HCT116 (cell line): ENCODE data around the gene ACY1. TPM values are rescaled to one million over a fixed set of nuclear protein-coding genes. Genes with fewer than 3 reads are reported as not detected.

Experiments
- ATAC-seq: fragments of 200-7000 bp; cut with Tn5 transposase; 2 replicates; pipeline ENCODE4 v1.9.1; 2020; ENCODE audit warnings: mild to moderate bottlenecking, moderate library complexity
- BruUV-seq: library from RNA; stranded (reverse); fragments of 400-500 nt; replicated peaks from 2 replicates; lab custom pipeline; 2021; lab: Mats Ljungman, UMichigan
- CTCF ChIA-PET: fragments of 300-600 bp; sonication (Branson Sonifier 250); formaldehyde crosslinking; loops from one replicate; lab custom pipeline; 2021; ENCODE audit warnings: antibody characterized with exemption; lab: Charles Lee
- POLR2A ChIA-PET: fragments of 300-600, 350-600 bp; sonication (Branson Sonifier 250); formaldehyde crosslinking; loops from one replicate; lab custom pipeline; 2021; ENCODE audit warnings: antibody characterized with exemption; lab: Charles Lee
- RAD21 ChIA-PET, 2 experiments: fragments of 300-600 bp; sonication (Branson Sonifier 250); formaldehyde crosslinking; loops; one replicate each; lab custom pipeline; 2023; ENCODE audit warnings: low total read pairs in 2 of 2; ENCODE audit not compliant: uncharacterized antibody in 2 of 2, unreplicated experiment in 2 of 2, low non-redundant PET in 1 of 2; lab: Charles Lee
- DNase-seq: peaks from one replicate; pipeline ENCODE4 v3.0.0-alpha.2; 2010; ENCODE audit warnings: low read depth, low spot score
- H2AFZ ChIP-seq: fragments of 200-600 bp; shearing (Covaris generic), sonication (generic); 2 replicates; pipeline ENCODE4 v1.6.1; 2017; ENCODE audit warnings: low read depth, mixed run types, mixed read lengths, antibody characterized with exemption, low read length; ENCODE audit not compliant: poor library complexity, severe bottlenecking
- H3K27ac ChIP-seq: 2 replicates; pipeline ENCODE4 v1.5.1; 2012; ENCODE audit warnings: low read depth, low read length
- H3K27me3 ChIP-seq: fragments of 200-600 bp; sonication (generic); 2 replicates; pipeline ENCODE4 v1.6.1; 2016; ENCODE audit warnings: mixed run types, low read length, mixed read lengths; ENCODE audit not compliant: insufficient read depth
- H3K36me3 ChIP-seq, 2 experiments: fragments of 200-500 bp in 1 of 2; fragments of 200-600 bp in 1 of 2; sonication (Bioruptor generic) in 1 of 2; sonication (generic) in 1 of 2; 2 replicates each; pipeline versions ENCODE4 v1.5.1 to v1.6.1; 2014 to 2016; ENCODE audit warnings: low read length in 2 of 2, inconsistent platforms in 1 of 2, mixed read lengths in 1 of 2, mixed run types in 1 of 2; ENCODE audit not compliant: insufficient read depth in 2 of 2, control insufficient read depth in 1 of 2
- H3K4me1 ChIP-seq, 2 experiments: fragments of 200-600 bp in 1 of 2; sonication (generic) in 1 of 2; 2 replicates each; pipeline versions ENCODE4 v1.5.1 to v1.6.1; 2012 to 2017; ENCODE audit warnings: low read length in 2 of 2, inconsistent platforms in 1 of 2, mild to moderate bottlenecking in 1 of 2, mixed read lengths in 1 of 2, mixed run types in 1 of 2, moderate library complexity in 1 of 2; ENCODE audit not compliant: insufficient read depth in 2 of 2, control insufficient read depth in 1 of 2
- H3K4me2 ChIP-seq: fragments of 200-600 bp; sonication (generic); 2 replicates; pipeline ENCODE4 v1.6.1; 2017; ENCODE audit warnings: mixed run types, low read length, mixed read lengths
- H3K4me3 ChIP-seq, 2 experiments: fragments of 200-600 bp in 1 of 2; sonication (generic) in 1 of 2; replicated peaks in 1 of 2; 2 replicates each; pipeline ENCODE4 v1.5.1; 2011 to 2016; ENCODE audit warnings: low read length in 2 of 2, control low read depth in 1 of 2, low read depth in 1 of 2, mild to moderate bottlenecking in 1 of 2, mixed read lengths in 1 of 2, mixed run types in 1 of 2
- H3K79me2 ChIP-seq: fragments of 200-600 bp; sonication (generic); 2 replicates; pipeline ENCODE4 v1.6.1; 2017; ENCODE audit warnings: mild to moderate bottlenecking, mixed run types, low read length, moderate library complexity, mixed read lengths; ENCODE audit not compliant: insufficient read depth
- H3K9ac ChIP-seq: fragments of 200-600 bp; sonication (generic); 2 replicates; pipeline ENCODE4 v1.6.1; 2016; ENCODE audit warnings: low read length, mixed read lengths
- H3K9me2 ChIP-seq: fragments of 200-600 bp; sonication (generic), shearing (Covaris generic); 2 replicates; pipeline ENCODE4 v1.6.1; 2017; ENCODE audit warnings: mixed run types, mild to moderate bottlenecking, moderate library complexity; ENCODE audit not compliant: insufficient read depth
- H3K9me3 ChIP-seq, 2 experiments: fragments of 200-500 bp in 1 of 2; fragments of 200-600 bp in 1 of 2; sonication (Bioruptor generic) in 1 of 2; sonication (generic) in 1 of 2; 2 replicates each; pipeline ENCODE4 v1.6.1; 2014 to 2017; ENCODE audit warnings: low read length in 2 of 2, mixed read lengths in 2 of 2, inconsistent platforms in 1 of 2, low read depth in 1 of 2, mild to moderate bottlenecking in 1 of 2, mixed run types in 1 of 2, moderate library complexity in 1 of 2; ENCODE audit not compliant: control insufficient read depth in 1 of 2, insufficient read depth in 1 of 2
- H4K20me1 ChIP-seq: fragments of 200-600 bp; sonication (generic), shearing (Covaris generic); 2 replicates; pipeline ENCODE4 v1.6.1; 2017; ENCODE audit warnings: mixed run types, mild to moderate bottlenecking, moderate library complexity; ENCODE audit not compliant: insufficient read depth
- ATF3 ChIP-seq: IDR thresholded peaks from 2 replicates; pipeline ENCODE4 v1.6.1; 2012
- CBX3 ChIP-seq: IDR thresholded peaks from 2 replicates; pipeline ENCODE4 v1.6.1; 2012; ENCODE audit warnings: low read depth
- EZH2 ChIP-seq: fragments of 200-600 bp; sonication (generic); IDR thresholded peaks from 2 replicates; pipeline ENCODE4 v1.6.1; 2017; ENCODE audit warnings: antibody characterized with exemption, mixed run types
- EZH2phosphoT487 ChIP-seq: fragments of 200-600 bp; IDR thresholded peaks from 2 replicates; pipeline ENCODE4 v1.6.1; 2018; ENCODE audit warnings: antibody characterized with exemption, borderline replicate concordance
- POLR2A ChIP-seq: IDR thresholded peaks from 2 replicates; pipeline ENCODE4 v1.7.0; 2011; ENCODE audit warnings: borderline replicate concordance; ENCODE audit not compliant: insufficient read depth, insufficient read length; ENCODE audit errors: extremely low read depth
- POLR2AphosphoS5 ChIP-seq: IDR thresholded peaks from 2 replicates; pipeline ENCODE4 v1.6.1; 2011; ENCODE audit warnings: mild to moderate bottlenecking, low read depth, low read length, moderate library complexity
- RAD21 ChIP-seq: IDR thresholded peaks from 2 replicates; pipeline ENCODE4 v1.6.1; 2012; ENCODE audit warnings: low read depth, mild to moderate bottlenecking
- REST ChIP-seq: IDR thresholded peaks from 2 replicates; pipeline ENCODE4 v1.6.1; 2012; ENCODE audit warnings: low read depth
- SIN3A ChIP-seq: IDR thresholded peaks from 2 replicates; pipeline ENCODE4 v1.6.1; 2012; ENCODE audit warnings: low read depth
- TCF7L2 ChIP-seq: IDR thresholded peaks from 2 replicates; pipeline ENCODE4 v1.7.0; 2011; ENCODE audit warnings: borderline replicate concordance, inconsistent platforms; ENCODE audit not compliant: insufficient read depth, insufficient read length; ENCODE audit errors: extremely low read depth
- YY1 ChIP-seq: IDR thresholded peaks from 2 replicates; pipeline ENCODE4 v1.6.1; 2011; ENCODE audit warnings: low read length, low read depth, moderate library complexity, mild to moderate bottlenecking; ENCODE audit not compliant: insufficient replicate concordance; ENCODE audit errors: extremely low read depth
- intact Hi-C: fragments of 100-400 bp; cut with micrococcal nuclease; formaldehyde crosslinking; loops from 2 replicates; pipeline ENCODE4 v1.10.0; 2022
- total RNA-seq: library from RNA; stranded (reverse); gene quantifications from one replicate; pipeline ENCODE4 v1.2.1, GENCODE V29; 2021; ENCODE audit not compliant: unreplicated experiment
- TF ChIP-seq, protein P1 (sequence below), 3 experiments: fragments of 200-600 bp in 1 of 3; sonication (generic) in 1 of 3; IDR thresholded peaks in 2 of 3; conservative IDR thresholded peaks in 1 of 3; 2 replicates each; pipeline ENCODE4 v1.5.1; 2012 to 2017; ENCODE audit warnings: low read depth in 2 of 3, low read length in 2 of 3, antibody characterized with exemption in 1 of 3, borderline replicate concordance in 1 of 3, control low read depth in 1 of 3, mild to moderate bottlenecking in 1 of 3, mixed read lengths in 1 of 3, mixed run types in 1 of 3, moderate library complexity in 1 of 3; ENCODE audit not compliant: insufficient read depth in 1 of 3
- TF ChIP-seq, protein P2 (sequence below): IDR thresholded peaks from 2 replicates; pipeline ENCODE4 v1.6.1; 2012

Gene ACY1
- total RNA-seq, 1 experiment from 2014 or later = 73.2 TPM

DNA sequence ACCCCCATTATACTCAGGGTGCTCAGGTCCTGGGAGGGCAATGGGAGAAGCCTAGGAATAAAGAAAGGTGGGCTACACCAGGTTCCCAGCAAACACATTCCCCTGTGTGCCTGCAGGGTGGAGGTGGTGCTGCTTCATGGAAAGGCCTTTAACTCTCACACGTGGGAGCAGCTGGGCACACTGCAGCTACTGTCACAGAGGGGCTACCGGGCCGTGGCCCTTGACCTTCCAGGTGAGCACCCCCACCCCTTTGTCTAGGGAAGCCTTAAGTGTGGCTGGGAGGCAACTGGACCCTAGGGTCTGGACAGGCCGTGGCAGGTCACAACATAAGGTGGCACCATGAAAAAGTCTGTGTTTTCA, 5.2 kb upstream of the ACY1 start:
- ChIA-PET CTCF (no interaction called here), POLR2A (no interaction called here), RAD21 (no interaction called here)
- no peak for TF ChIP-seq POLR2AphosphoS5
- no peak for TF ChIP-seq SIN3A
- no peak for TF ChIP-seq EZH2phosphoT487
- no peak for TF ChIP-seq EZH2
- DNase-seq = no peak
- Histone ChIP-seq H3K27ac (no peak overlapping the region), H3K79me2 (peaks cover 19% of the 10 kb centered on the region), H3K27me3 (no peaks in the 10 kb centered on the region), H3K9ac (no peak overlapping the region), H4K20me1 (no peaks in the 10 kb centered on the region), H3K4me3 (no peak overlapping the region), H3K9me2 (no peaks in the 10 kb centered on the region), H3K4me2 (no peak overlapping the region), H3K4me1 (peaks cover 28 to 42% of the 10 kb centered on the region in 2 experiments), H3K36me3 (no peaks in the 10 kb centered on the region), H2AFZ (no peak overlapping the region), H3K9me3 (no peaks in the 10 kb centered on the region)
- ATAC-seq = no peak
- intact Hi-C loops = no loop called here
- no TSS peak for BruUV-seq

GRCh38 chr3:51980253-51980652, 3.1 kb upstream of the ACY1 start:
- peaks cover 12% of the 10 kb centered on the region for H3K79me2 ChIP-seq
- no peak overlapping the region for H2AFZ ChIP-seq
- no peaks in the 10 kb centered on the region for H3K9me3 ChIP-seq
- H3K4me1 ChIP-seq = peaks cover 29 to 51% of the 10 kb centered on the region in 2 experiments
- ChIA-PET POLR2A (no interaction called here), CTCF (no interaction called here), RAD21 (no interaction called here)
- no peak for TF ChIP-seq YY1
- no peak for TF ChIP-seq SIN3A
- TF ChIP-seq RAD21 = no peak
- no peak for TF ChIP-seq CBX3
- TF ChIP-seq TCF7L2 = no peak
- TF ChIP-seq, protein P1, sequence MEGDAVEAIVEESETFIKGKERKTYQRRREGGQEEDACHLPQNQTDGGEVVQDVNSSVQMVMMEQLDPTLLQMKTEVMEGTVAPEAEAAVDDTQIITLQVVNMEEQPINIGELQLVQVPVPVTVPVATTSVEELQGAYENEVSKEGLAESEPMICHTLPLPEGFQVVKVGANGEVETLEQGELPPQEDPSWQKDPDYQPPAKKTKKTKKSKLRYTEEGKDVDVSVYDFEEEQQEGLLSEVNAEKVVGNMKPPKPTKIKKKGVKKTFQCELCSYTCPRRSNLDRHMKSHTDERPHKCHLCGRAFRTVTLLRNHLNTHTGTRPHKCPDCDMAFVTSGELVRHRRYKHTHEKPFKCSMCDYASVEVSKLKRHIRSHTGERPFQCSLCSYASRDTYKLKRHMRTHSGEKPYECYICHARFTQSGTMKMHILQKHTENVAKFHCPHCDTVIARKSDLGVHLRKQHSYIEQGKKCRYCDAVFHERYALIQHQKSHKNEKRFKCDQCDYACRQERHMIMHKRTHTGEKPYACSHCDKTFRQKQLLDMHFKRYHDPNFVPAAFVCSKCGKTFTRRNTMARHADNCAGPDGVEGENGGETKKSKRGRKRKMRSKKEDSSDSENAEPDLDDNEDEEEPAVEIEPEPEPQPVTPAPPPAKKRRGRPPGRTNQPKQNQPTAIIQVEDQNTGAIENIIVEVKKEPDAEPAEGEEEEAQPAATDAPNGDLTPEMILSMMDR (IDR thresholded peaks at IDR 0.05 in 2 of 3, conservative IDR thresholded peaks at IDR 0.05 in 1 of 3; ENCODE audit: borderline replicate concordance in 1 of 3, insufficient read depth in 1 of 3, low read depth in 2 of 3, low read length in 2 of 3) = no peak
- TF ChIP-seq REST = no peak
- TF ChIP-seq, protein P2, sequence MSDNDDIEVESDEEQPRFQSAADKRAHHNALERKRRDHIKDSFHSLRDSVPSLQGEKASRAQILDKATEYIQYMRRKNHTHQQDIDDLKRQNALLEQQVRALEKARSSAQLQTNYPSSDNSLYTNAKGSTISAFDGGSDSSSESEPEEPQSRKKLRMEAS = no peak
- no peak for TF ChIP-seq ATF3
- TF ChIP-seq POLR2A = no peak
- no peak for DNase-seq
- BruUV-seq = no TSS peak
- H3K27ac ChIP-seq = no peak overlapping the region; the same call in 1 of the 2 replicates
- ATAC-seq = no peak
- H4K20me1 ChIP-seq = no peaks in the 10 kb centered on the region
- no peaks in the 10 kb centered on the region for H3K36me3 ChIP-seq
- no peaks in the 10 kb centered on the region for H3K27me3 ChIP-seq
- H3K4me3 ChIP-seq = no peak overlapping the region
- no peak overlapping the region for H3K9ac ChIP-seq
- no peaks in the 10 kb centered on the region for H3K9me2 ChIP-seq
- intact Hi-C loops = loop anchor here (5.0 kb wide), 1 partner anchor 263 kb away; no protein-coding TSS in a partner anchor
- H3K4me2 ChIP-seq = no peak overlapping the region
